Measurements from ENCODE around the gene PGLYRP4.

PGLYRP4 gene

GRCh38 chr1:153375511-153375910, 26.9 kb upstream of the PGLYRP4 start, which contains the start of gene S100A12:
Gene S100A12 (minus strand): TSS chr1:153375621. CDS start chr1:153374592, 1,029 bp downstream.
- no peak for DNase-seq (ENCODE audit: low read depth in 2 of 2)

DNA sequence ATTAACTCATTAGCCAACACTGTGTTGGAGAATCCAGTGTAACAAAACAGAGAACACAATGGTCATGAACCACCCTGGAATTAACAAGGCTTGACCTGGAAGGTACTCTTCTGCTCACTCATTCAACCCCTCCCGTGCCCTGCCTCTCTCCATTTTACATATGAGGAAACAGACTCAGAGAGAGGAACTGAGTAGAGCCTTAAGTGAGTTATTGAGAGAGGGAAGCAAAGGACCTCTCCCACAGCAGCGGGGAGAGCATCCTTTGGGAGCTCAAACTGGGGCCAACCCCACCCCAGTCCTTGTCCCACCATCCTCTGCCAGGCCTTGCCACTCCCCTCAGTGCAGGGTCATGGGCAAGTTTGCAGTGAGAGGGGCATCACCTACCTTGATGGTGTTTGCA, 25.4 kb upstream of the PGLYRP4 start:
- no peak for DNase-seq (ENCODE audit: low read depth in 2 of 2)

DNA sequence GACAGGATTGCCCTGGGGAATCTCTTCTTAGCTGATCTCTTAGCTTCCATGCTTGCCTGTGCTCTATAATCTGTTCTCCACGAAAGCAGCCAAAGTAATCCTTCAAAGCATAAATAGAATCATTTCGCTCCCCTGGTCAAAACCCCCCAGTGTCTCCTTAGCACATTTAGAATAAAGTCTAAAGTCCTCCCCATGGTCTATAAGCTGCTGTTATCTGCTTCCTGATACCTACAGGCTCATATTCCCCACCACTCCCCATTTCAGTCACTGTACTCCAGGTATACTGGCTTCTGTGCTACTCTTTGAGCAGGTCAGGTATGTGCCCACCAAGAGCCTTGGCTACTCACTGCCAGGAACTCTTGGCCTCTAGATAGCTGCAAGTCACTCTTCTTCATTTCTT, 23.9 kb upstream of the PGLYRP4 start:
- no peak for DNase-seq (ENCODE audit: low read depth in 2 of 2)

DNA sequence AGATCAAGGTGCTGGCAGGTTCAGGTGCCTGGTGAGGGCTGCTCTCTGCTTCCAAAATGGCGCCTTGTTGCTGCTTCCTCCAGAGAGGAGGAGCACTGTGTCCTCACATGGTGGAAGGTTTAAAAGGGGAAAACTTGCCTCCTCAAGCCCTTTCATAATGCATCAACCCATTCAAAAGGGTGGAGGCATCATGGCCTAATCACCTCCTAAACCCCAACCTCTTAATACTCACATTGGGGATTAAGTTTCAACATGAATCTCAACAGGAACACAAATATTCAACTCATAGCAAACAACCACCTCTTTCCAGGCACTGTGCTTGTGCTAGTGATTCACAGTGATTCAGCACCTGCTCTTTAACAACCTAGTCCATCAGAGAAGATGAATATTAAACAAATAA, 22.6 kb upstream of the PGLYRP4 start:
- no peak for DNase-seq (ENCODE audit: low read depth in 2 of 2)

DNA sequence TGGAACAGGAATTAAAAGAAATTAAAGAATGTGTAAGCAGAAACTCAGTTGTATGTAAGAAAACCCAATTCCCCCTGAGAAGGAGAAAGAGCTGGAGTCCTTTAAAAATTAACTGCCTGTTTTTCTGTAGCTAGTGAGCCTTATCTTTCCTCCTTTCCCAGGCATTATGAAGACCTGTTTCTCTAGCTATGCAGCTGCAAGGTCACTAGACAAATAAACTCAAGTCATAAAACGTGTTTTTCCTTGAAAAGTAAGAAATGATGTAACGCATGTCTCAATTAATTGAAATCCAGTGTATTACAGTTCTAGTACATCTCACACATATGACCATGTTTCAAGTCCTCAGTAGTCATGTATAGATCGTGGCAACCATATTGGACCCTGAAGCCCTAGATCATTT, 21.5 kb upstream of the PGLYRP4 start:
- no peak for DNase-seq (ENCODE audit: low read depth in 2 of 2)

GRCh38 chr1:153368495-153368894, 19.9 kb upstream of the PGLYRP4 start:
- no peak for DNase-seq (ENCODE audit: low read depth in 2 of 2)

GRCh38 chr1:153367090-153367489, 18.4 kb upstream of the PGLYRP4 start:
- no peak for DNase-seq (ENCODE audit: low read depth in 2 of 2)

DNA sequence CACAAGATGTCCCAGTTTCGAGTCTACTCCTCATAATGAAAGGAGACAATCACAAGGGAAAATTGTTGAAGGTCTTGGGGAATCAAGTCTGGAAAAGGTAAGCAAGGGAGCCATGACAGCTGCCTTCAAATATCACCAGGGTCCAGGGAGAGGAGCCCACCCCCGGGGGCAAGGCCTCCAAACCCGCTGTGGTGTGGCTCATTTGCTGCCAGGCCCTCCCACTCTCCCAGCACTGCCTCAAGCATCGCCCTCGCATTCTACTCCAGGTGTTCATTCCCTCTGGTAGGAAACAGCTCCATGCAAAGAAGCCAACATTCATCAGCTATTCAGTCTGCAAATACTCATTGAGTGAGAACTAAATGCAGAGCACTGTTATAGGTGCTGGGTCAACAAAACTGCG, 17.6 kb upstream of the PGLYRP4 start:
- DNase-seq (ENCODE audit: low read depth in 2 of 2), result no peak

GRCh38 chr1:153365696-153366095, 17.1 kb upstream of the PGLYRP4 start:
- no peak for DNase-seq (ENCODE audit: low read depth in 2 of 2)

DNA sequence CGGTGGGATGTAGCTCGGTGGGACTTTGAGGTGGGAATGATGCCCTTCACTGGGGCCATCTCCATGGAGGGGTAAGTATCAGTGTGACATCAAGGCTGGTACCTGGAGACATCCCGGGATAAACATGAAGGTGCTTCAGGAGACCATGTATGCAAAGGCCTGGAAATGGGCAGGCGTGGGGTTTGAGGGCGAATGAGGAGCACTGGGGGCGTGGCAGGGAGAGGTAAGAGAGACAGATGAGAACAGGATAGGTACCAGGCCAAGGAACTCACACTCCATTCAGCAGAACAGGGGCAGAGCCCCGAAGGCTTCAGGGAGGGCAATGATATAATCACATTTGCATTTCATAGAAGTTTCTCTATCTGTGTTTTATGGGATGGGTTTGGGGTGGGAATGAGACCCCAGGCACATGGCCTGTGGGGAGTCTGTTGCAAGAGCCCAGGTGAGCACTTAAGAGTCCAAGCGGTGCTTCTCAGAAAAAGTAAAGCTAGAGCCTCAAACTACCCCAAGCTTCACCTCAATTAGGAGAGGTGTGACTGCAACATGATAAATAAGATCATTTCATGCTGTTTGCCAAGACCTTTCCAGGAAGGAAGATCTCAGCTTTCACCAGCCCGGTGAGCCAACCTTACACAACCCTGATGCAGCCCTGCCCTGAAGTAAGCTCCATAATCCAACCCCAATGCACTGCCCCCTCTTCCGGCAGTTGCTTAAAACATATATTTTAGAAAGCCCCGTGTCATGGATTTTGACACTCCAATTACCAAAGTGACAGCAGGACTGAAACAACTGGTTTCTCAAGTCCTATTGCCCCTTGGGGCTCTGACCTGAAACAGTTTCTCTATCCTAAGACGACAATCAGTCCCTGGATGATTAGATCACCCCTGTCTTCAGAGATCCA, 16.4 kb upstream of the PGLYRP4 start:
- no peak for DNase-seq (ENCODE audit: low read depth in 2 of 2)

GRCh38 chr1:153364156-153364555, 15.5 kb upstream of the PGLYRP4 start:
- DNase-seq (ENCODE audit: low read depth in 2 of 2), result no peak

GRCh38 chr1:153363641-153364040, 15.0 kb upstream of the PGLYRP4 start:
- no peak for DNase-seq (ENCODE audit: low read depth in 2 of 2)

DNA sequence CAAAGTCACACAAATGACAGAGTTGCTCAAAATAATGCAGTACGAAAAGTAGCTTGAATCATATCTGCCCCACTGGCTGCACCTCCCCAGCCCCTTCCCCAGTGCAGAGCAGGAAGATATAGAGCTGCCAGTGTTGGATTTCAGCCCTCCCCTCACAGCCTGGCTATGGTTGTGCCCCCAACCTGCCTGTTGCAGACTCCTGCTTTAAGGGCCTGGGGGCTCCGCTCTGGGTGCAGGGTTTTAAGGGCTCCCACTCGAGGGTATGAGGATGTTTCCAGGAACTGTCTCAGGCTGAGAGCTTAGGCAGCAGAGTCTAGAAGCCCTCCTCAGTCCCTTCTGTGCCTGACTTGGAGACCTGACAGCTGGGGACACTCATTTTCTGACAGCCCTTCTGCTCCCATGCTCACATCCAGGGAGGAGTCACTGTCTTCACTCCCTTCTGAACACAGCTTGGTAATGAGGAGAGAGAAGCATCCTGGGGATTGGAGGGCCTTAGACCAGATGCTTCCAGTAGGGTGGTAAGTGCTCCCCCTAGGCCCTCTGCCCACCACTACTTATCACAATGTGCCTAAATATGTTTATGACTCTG, 13.6 kb upstream of the PGLYRP4 start:
- DNase-seq (ENCODE audit: low read depth in 2 of 2), result no peak

DNA sequence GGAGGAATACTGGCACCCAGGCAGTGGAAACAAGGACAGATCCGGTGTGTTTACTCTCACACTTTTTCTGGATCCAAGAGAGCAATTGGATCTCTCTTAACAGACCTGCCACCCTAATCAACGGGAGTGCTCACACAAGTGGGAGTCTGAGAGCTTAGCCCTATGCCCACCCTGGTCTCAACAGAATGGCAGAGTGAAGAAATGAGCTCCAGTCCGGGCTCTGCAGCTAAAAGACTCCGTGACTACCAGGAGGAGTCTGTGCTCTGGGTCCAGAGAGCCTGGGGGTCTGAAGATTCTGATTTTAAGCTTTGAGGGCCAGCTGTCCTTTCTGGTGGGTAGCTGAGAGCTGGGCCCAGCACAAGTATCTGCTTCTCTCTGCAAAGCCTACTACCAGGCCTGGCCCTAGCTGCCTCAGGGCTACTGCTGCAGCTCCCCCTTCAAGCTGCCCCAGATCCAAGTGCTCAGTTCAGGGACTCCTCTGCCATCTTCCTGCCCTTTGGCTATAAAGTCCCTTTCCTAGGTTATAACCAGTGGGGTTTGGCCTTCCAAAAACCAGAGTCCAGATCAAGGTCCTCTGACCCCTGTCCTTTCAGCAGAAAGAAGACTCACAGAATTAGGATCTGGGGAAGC, 13.0 kb upstream of the PGLYRP4 start:
- DNase-seq (ENCODE audit: low read depth in 2 of 2), result no peak

DNA sequence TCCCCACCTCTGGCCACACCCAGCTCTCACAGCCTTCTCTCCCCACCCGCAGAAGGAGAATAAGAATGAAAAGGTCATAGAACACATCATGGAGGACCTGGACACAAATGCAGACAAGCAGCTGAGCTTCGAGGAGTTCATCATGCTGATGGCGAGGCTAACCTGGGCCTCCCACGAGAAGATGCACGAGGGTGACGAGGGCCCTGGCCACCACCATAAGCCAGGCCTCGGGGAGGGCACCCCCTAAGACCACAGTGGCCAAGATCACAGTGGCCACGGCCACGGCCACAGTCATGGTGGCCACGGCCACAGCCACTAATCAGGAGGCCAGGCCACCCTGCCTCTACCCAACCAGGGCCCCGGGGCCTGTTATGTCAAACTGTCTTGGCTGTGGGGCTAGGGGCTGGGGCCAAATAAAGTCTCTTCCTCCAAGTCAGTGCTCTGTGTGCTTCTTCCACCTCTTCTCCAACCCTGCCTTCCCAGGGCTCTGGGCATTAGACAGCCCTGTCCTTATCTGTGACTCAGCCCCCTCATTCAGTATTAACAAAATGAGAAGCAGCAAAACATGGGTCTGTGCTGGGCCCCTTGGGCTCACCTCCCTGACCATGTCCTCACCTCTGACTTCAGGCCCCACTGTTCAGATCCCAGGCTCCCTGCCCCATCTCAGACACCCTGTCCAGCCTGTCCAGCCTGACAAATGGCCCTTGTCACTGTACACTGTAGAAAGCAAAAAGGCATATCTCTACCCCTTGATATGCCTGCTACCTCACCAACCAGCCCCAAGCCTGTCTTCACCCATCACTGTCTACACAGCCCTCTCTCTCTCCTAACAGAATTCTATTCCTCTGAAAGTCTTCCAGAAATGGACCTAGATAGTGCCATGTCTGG, 12.2 kb upstream of the PGLYRP4 start:
- no peak for DNase-seq (ENCODE audit: low read depth in 2 of 2)

GRCh38 chr1:153360190-153360589, 11.5 kb upstream of the PGLYRP4 start:
- DNase-seq (ENCODE audit: low read depth in 2 of 2), result no peak

DNA sequence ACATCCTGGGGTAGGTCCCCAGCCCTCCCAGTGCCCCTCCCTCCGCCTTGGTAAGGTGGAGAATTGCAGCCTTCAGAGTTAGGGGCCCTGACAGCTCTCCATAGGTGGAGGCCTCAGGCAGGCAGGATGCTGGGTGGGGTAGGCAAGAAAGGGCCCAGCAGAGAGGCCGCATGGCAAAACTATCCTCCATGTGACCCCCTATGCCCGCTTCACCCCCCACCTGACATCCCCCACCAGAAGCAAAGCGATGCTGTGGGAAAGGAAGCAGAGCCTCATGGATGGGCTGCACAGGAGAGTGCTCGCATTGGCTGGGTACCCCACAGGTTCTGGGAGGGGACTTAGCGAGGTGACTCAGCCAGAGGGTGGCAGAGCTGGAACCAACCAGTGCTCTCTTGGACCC, 10.6 kb upstream of the PGLYRP4 start:
- DNase-seq (ENCODE audit: low read depth in 2 of 2), result no peak

GRCh38 chr1:153358691-153358975, 10.0 kb upstream of the PGLYRP4 start:
- no peak for DNase-seq (ENCODE audit: low read depth in 2 of 2)

DNA sequence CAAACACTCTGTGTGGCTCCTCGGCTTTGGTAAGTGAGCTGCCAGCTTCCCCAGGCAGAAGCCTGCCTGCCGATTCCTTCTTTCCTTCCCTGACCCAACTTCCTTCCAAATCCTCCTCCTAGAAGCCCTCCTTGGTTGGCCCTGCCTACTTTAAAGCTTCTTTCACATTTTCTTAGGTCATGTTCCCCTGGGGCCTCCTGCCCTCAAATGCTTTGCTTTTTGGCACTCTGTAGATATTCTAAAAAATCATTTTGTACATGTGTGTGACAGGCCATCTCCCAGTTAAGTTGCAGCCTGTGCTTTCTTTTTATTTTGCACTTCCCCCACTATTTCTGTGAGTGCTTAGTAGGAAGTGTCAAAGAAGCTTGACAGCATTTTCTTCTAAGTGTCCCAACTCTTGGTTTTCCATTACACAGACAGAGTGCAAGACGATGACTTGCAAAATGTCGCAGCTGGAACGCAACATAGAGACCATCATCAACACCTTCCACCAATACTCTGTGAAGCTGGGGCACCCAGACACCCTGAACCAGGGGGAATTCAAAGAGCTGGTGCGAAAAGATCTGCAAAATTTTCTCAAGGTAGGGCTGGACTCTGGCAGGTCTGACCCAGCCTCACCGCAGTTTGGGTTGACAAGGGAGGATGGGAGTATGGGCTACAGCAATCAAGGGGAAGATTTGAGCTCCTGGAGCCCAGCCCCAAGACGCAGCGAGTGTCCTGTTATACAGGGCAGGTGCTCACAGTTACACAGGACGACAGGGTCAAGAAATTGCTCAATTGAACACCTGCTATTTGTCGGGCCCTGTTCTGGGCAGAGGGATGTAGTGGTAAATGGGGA, 9.4 kb upstream of the PGLYRP4 start, which contains the start of gene S100A9:
Gene S100A9, plus strand, starts transcription at position 2 of the 838 bp plus-strand sequence. Its CDS starts 430 bp downstream, at position 432.
- no peak for DNase-seq (ENCODE audit: low read depth in 2 of 2)

GRCh38 chr1:153357076-153357852, 8.6 kb upstream of the PGLYRP4 start:
- no peak for DNase-seq (ENCODE audit: low read depth in 2 of 2)

Measured in stimulated activated CD4-positive, alpha-beta T cell treated with anti-CD3 and anti-CD28 coated beads, Interleukin-12 subunit alpha, Interleukin-12 subunit beta, amount 100 ng/mL, for 24 hours (primary cell).